Gastroesophageal sphincter (tissue), 4 donors: ENCODE results near the gene RASSF6. TPM values are rescaled to one million over a fixed set of nuclear protein-coding genes. Genes with fewer than 3 reads are reported as not detected.
"Not testable (repeated sequence)": the region's sequence is repeated elsewhere in the genome, so short reads cannot be mapped to it uniquely, and the experiment has no call there.

ENCODE experiments used
- ATAC-seq: fragments of 150-250 bp; one replicate; pipeline ENCODE4 v1.9.1; 2016; ENCODE audit warnings: mild to moderate bottlenecking, moderate library complexity
- H3K27ac ChIP-seq, 4 donors: fragments of 200-600 bp; sonication (generic) in 3 of 4; 1 replicate in 3 of 4; 2 replicates in 1 of 4; pipeline ENCODE4 v1.5.1; 2016 to 2019
- H3K27me3 ChIP-seq: fragments of 200-600 bp; sonication (generic); one replicate; pipeline ENCODE4 v1.5.1; 2019
- H3K36me3 ChIP-seq, 2 donors: fragments of 200-600 bp; sonication (generic); one replicate each; pipeline ENCODE4 v1.5.1; 2019; ENCODE audit warnings: control low read depth in 1 of 2
- H3K4me1 ChIP-seq, 3 donors: fragments of 200-600 bp; sonication (generic); 1 replicate in 2 of 3; 2 replicates in 1 of 3; pipeline ENCODE4 v1.5.1; 2016 to 2019; ENCODE audit warnings: control low read depth in 2 of 3
- H3K4me3 ChIP-seq, 2 donors: fragments of 200-600 bp; sonication (generic); one replicate each; pipeline ENCODE4 v1.5.1; 2019; ENCODE audit warnings: mild to moderate bottlenecking in 1 of 2, moderate library complexity in 1 of 2
- H3K9me3 ChIP-seq, 3 donors: fragments of 200-600 bp; sonication (generic); one replicate each; pipeline ENCODE4 v1.5.1; 2017 to 2019; ENCODE audit warnings: control low read depth in 2 of 3
- EP300 ChIP-seq: sonication (generic); formaldehyde crosslinking; IDR thresholded peaks from one replicate; pipeline ENCODE4 v1.6.1; 2017; ENCODE audit warnings: antibody characterized with exemption, mild to moderate bottlenecking
- POLR2A ChIP-seq, 2 donors: fragments of 450-650 bp; IDR thresholded peaks; one replicate each; pipeline ENCODE4 v1.6.1; 2017; ENCODE audit warnings: antibody characterized with exemption in 2 of 2, mild to moderate bottlenecking in 2 of 2, moderate library complexity in 1 of 2
- POLR2AphosphoS5 ChIP-seq: sonication (generic); formaldehyde crosslinking; IDR thresholded peaks from one replicate; pipeline ENCODE4 v1.6.1; 2017; ENCODE audit warnings: antibody characterized with exemption
- WGBS, 2 donors: methylation state at CpG; one replicate each; pipeline ENCODE4 v1.1.5; 2018; ENCODE audit warnings: low coverage in 1 of 2; 5-methylcytosine and 5-hydroxymethylcytosine counted together
- total RNA-seq, 4 donors: library from RNA; depleted of rRNA; stranded (reverse); fragments of >200 nt; gene quantifications; one replicate each; pipeline ENCODE4 v1.1.0, GENCODE V29; 2016
- TF ChIP-seq, protein P1 (sequence below), 4 experiments: fragments of 200-600 bp in 2 of 4; fragments of 450-650 bp in 2 of 4; sonication (generic) in 1 of 4; IDR thresholded peaks; one replicate each; pipeline ENCODE4 v1.5.1; 2017 to 2019; ENCODE audit warnings: antibody characterized with exemption in 4 of 4, mild to moderate bottlenecking in 2 of 4, moderate library complexity in 2 of 4

RASSF6 gene
- total RNA-seq = 1 to 10 TPM in 1 of 4 donors, under 1 TPM in 3; 0.15 to 3.8 (median 0.50) TPM

DNA sequence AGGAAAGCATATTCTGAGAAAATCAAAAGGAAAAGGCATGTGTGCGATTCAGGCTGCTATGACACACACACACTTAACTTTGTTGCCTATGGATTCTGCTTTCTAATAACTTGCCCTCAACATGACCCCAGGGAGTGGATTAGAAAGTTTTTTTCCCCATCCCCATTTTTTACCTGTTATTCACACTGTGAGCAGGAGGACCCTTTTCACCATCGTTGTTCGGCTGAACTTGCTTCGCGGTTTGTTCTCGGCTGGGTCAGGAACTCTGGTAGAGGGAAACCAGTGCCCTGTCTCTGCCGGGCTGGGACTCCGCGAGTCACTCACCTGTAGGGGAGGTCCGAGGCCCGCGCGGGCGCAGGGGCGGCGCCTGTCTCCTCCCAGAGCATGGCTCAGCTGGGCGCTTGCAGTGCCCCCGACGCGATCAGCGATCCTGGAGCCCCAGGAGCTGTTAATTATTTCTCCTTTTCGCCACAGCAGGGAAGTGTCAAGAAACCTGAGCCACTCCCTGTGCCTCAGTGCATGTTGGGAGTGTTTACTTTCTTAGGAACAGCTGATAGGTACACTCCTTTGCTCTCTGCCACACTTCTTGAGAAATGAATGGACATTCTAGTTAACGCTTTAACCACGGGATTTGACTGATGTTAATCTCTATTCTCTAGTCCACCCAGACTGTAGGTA lies at the start of gene RASSF6:
Gene RASSF6 (minus strand): TSS at position 322 of the 678 bp plus-strand sequence. CDS start 8,641 bp downstream, outside the sequence.
- Histone ChIP-seq H3K36me3 (no peaks in the 10 kb centered on the region), H3K27ac (no peak within 1 kb of the TSS), H3K9me3 (no peaks in the 10 kb centered on the region), H3K4me1 (peaks cover 0 to 6% (median 0%) of the 10 kb centered on the region in 3 donors), H3K4me3 (peak within 1 kb of the TSS; percentile 11 to 40), H3K27me3 (no peaks in the 10 kb centered on the region)
- TF ChIP-seq POLR2AphosphoS5 (no peak), EP300 (no peak), POLR2A (IDR thresholded peaks at IDR 0.05) (no peak)
- TF ChIP-seq, protein P1, sequence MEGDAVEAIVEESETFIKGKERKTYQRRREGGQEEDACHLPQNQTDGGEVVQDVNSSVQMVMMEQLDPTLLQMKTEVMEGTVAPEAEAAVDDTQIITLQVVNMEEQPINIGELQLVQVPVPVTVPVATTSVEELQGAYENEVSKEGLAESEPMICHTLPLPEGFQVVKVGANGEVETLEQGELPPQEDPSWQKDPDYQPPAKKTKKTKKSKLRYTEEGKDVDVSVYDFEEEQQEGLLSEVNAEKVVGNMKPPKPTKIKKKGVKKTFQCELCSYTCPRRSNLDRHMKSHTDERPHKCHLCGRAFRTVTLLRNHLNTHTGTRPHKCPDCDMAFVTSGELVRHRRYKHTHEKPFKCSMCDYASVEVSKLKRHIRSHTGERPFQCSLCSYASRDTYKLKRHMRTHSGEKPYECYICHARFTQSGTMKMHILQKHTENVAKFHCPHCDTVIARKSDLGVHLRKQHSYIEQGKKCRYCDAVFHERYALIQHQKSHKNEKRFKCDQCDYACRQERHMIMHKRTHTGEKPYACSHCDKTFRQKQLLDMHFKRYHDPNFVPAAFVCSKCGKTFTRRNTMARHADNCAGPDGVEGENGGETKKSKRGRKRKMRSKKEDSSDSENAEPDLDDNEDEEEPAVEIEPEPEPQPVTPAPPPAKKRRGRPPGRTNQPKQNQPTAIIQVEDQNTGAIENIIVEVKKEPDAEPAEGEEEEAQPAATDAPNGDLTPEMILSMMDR (IDR thresholded peaks at IDR 0.05) = no peak
- peak; percentile 22 for ATAC-seq
- WGBS, 2 donors = 3 to 24% methylated on average over 5 to 7 of the region's 24 CpGs

DNA sequence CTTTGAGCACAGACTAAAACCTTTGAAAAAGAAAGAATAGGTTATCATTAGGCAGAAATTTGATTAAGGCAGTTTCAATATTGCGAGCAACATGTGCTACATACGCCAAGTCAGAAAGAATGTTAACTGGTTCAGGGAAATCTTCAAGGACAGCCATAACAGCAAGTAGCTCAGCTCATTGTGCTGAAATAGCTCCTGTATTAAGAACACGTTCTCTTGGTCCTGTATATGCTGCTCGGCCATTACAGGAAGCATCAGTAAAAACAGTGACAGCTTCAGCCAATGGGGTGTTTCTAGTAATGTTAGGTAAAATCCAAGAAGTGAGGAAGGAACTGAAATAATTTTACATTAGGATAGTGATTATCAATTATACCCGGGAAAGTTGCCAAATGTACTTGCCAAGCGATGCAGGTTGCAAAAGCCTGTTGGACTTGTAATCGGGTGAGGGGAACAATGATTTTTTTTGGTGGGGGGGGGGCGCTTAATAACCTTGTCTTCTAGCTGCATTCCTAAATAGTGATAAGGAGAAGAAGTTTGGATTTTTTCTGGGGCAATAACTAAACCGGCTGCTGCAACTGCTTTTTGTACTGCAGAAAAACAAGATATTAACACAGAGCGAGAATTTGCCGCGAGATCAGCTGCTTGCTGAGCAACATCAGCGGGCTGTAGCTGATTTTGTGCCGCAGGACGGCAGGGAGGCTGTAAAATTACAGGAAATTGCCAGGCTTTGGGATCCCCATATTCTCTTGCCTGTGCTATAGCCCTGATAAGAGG lies 49.4 kb upstream of the RASSF6 start:
- H3K9me3 ChIP-seq = no peaks in the 10 kb centered on the region
- no peak overlapping the region for H3K4me3 ChIP-seq
- H3K36me3 ChIP-seq = no peaks in the 10 kb centered on the region
- no peaks in the 10 kb centered on the region for H3K27me3 ChIP-seq
- no peak overlapping the region for H3K27ac ChIP-seq
- WGBS, 2 donors = 49 to 66% methylated on average over 12 to 13 of the region's 15 CpGs
- no peak for TF ChIP-seq EP300
- no peak for TF ChIP-seq POLR2AphosphoS5
- TF ChIP-seq, protein P1 (IDR thresholded peaks at IDR 0.05) = no peak
- no peak for TF ChIP-seq POLR2A (IDR thresholded peaks at IDR 0.05)
- H3K4me1 ChIP-seq = peaks cover 0 to 5% (median 0%) of the 10 kb centered on the region in 3 donors
- no peak for ATAC-seq

- H3K4me3 ChIP-seq = no peak overlapping the region
- H3K9me3 ChIP-seq = no peaks in the 10 kb centered on the region
- H3K27me3 ChIP-seq = no peaks in the 10 kb centered on the region
- TF ChIP-seq EP300 = no peak
- TF ChIP-seq, protein P1 (IDR thresholded peaks at IDR 0.05) = no peak
- no peak for TF ChIP-seq POLR2A (IDR thresholded peaks at IDR 0.05)
- H3K36me3 ChIP-seq = no peaks in the 10 kb centered on the region
- no peak for ATAC-seq
- H3K27ac ChIP-seq = no peak overlapping the region
- H3K4me1 ChIP-seq = peaks cover 0 to 11% (median 0%) of the 10 kb centered on the region in 3 donors
- 52 to 85% methylated on average over 8 of the region's 8 CpGs for WGBS, 2 donors
These were observed 48.6 kb upstream of the RASSF6 start for GRCh38 chr4:73668782-73669201.

- ATAC-seq, H3K4me3 ChIP-seq, H3K36me3 ChIP-seq, H3K27ac ChIP-seq, H3K27me3 ChIP-seq, H3K9me3 ChIP-seq: not testable (repeated sequence)
- H3K4me1 ChIP-seq = peaks cover 0 to 11% (median 0%) of the 10 kb centered on the region in 3 donors
- 86 to 89% methylated on average over 3 to 5 of the region's 7 CpGs for WGBS, 2 donors
These were observed 45.7 kb upstream of the RASSF6 start for GRCh38 chr4:73665924-73666323.

DNA sequence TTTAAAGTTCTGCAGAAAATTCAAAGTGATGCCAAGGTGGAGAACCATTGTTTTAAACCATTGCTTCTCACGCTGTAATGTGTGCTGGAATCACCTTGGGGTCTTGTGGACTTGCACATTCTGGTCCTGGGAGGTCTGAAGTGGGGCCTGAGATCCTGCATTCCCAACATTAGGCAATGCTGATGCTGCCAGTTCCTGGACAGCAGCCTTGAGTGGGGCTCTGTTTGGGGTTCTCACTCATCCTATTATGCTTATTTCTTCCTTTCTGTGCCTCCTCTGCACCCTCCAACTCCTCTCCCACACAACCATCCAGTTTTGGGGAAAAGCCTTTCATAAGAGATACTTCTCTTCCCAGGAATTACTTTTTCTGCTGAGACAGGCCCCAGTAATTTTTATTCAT lies 44.2 kb upstream of the RASSF6 start:
- no peaks in the 10 kb centered on the region for H3K9me3 ChIP-seq
- H3K36me3 ChIP-seq = no peaks in the 10 kb centered on the region
- TF ChIP-seq EP300 (no peak), POLR2A (IDR thresholded peaks at IDR 0.05) (no peak), POLR2AphosphoS5 (no peak)
- TF ChIP-seq, protein P1 (IDR thresholded peaks at IDR 0.05) = no peak
- H3K4me3 ChIP-seq = no peak overlapping the region
- H3K27ac ChIP-seq = no peak overlapping the region
- no peaks in the 10 kb centered on the region for H3K27me3 ChIP-seq
- no peak for ATAC-seq
- peaks cover 0 to 11% (median 0%) of the 10 kb centered on the region in 3 donors for H3K4me1 ChIP-seq
- WGBS, 2 donors = 63 to 67% methylated on average over 1 of the region's 1 CpG
